ENCODE data around the gene RNASE13. TPM values are rescaled to one million over a fixed set of nuclear protein-coding genes. Genes with fewer than 3 reads are reported as not detected.
A peak's percentile ranks its signal among the peaks of the same experiment; 100 is the strongest.
"Not testable (repeated sequence)": the region's sequence is repeated elsewhere in the genome, so short reads cannot be mapped to it uniquely, and the experiment has no call there.

Gene RNASE13
- total RNA-seq, 2 donors from 2014 or later = not detected

DNA sequence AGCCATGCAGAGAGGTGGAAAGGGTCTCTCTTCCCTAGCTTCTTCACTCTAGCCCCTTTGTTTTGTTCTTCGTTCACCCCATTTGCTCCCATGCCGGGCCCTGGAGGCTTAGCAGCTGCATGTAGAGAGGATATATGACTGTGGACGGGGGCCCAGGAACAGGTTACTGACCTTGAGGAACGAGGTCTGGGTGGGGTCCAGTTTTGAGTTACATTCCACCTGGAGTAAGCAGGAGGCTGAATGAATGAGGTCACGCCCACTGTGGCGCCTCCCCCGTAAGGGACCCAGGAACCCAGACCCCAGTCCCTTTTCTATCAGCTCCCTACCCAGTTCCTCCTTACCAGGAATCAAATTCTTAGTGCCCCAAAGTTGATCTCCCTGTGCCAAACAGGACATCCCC lies 16.3 kb downstream of the RNASE13 start:
- no peak overlapping the region for H3K4me3 Mint-ChIP-seq
- no peaks in the 10 kb centered on the region for H3K9me3 ChIP-seq (ENCODE audit: control insufficient read depth, low read length, poor library complexity, severe bottlenecking)
- peaks cover 12% of the 10 kb centered on the region for H3K4me1 Mint-ChIP-seq
- H3K27me3 Mint-ChIP-seq = peaks cover 5% of the 10 kb centered on the region
- DNase-seq (no peak), ATAC-seq (no peak)
- H3K27ac Mint-ChIP-seq = no peak overlapping the region
- H3K36me3 Mint-ChIP-seq (ENCODE audit: low read depth) = peaks cover 6% of the 10 kb centered on the region

DNA sequence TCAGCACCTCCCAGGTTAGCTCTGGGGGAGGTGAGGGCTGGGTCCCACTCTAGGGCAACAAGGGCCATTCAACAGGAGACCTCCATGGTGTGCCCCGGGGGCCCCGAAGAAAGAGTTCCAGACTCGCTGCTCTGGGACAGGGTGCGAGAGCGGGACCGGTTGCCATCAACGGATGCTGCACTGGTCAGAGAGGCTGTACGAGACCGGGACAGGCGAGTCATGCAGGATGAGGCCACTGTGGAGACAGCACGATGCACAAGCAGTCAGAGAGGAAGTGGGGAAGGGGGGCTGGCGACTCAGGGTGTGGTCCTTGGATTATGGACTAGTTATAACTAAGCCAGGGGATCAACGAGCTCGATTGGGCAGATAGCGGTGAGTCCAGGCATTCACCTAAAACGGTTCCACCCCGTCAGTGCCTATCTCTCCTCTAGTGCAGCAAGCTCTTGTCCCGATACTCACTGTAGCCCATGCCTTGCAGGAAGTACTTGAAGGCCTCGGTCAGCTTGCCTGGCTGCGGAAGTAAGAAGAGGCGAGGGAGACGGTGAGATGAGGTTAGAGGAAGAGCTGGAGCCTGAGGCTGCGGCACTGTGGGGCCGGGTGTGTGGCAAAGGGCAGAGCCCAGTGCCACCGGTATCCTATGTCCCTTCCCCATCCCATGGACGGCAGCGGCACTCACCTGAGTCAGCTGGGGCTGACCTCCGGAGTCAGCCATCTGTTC lies 16.9 kb downstream of the RNASE13 start:
- no peaks in the 10 kb centered on the region for H3K9me3 ChIP-seq (ENCODE audit: control insufficient read depth, low read length, poor library complexity, severe bottlenecking)
- DNase-seq (no peak), ATAC-seq (no peak)
- H3K27ac Mint-ChIP-seq = no peak overlapping the region
- peaks cover 8% of the 10 kb centered on the region for H3K4me1 Mint-ChIP-seq
- H3K27me3 Mint-ChIP-seq = peaks cover 9% of the 10 kb centered on the region
- H3K36me3 Mint-ChIP-seq (ENCODE audit: low read depth) = peaks cover 4% of the 10 kb centered on the region
- no peak overlapping the region for H3K4me3 Mint-ChIP-seq

DNA sequence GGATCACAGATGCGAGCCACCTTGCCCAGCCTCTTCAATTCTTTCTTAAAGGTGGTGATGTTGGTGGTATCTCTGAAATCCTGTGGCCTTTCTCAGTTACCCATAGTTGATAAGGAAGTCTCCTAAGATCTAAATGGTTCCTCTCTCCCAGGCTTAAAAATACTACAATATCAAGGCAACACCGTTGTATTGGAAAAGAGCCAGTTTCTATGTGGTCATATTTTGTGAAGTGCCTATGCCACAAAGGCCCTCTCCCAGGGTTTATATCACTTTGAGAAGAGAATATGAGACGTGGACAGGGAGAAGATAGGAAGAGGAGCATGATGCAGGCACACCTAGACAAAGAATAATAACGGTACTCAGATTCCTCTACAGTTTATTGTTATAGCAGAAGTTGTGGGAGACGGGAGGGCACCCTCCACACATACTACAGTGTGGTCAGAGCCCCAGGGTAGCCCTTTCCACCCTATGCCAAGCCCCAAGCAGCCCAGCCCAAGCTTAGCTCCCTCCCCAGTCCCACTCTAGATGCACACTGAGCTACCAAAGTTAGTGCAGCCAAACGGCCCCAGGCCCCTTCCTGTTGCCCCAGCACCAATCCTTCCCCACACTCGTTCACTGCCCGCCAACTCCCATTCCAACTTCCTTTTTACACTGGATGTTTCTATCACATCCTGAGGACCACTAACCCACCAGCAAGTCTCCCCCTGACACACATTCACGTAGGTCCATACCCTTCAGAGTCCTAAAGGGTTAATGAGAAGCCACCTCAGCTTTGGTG lies 18.0 kb downstream of the RNASE13 start:
- DNase-seq (no peak), ATAC-seq (no peak)
- Mint-ChIP-seq H3K4me1 (peaks cover 2% of the 10 kb centered on the region), H3K4me3 (no peak overlapping the region), H3K27me3 (peaks cover 20% of the 10 kb centered on the region), H3K27ac (peak overlapping the region; percentile 32), H3K36me3 (ENCODE audit: low read depth) (peaks cover 4% of the 10 kb centered on the region)
- no peaks in the 10 kb centered on the region for H3K9me3 ChIP-seq (ENCODE audit: control insufficient read depth, low read length, poor library complexity, severe bottlenecking)

DNA sequence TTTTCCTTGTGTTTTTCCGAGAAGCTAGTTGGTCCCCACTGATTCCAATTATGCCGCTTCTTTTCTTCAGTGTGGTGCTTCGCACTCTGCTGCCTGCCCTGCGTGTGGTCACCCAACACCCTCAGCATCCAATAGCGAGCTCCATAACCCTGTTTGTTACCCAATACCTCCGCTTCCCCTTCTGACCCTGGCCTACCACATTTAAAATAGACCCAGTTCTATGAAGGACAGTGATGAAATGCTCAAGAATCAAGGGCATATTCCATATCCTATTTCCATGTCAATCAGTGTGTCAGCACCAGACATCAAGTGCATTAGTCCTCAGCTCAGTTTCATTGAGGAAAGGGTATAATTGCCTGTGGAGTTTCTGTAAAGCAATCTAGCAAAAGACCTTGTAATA lies 19.3 kb downstream of the RNASE13 start:
- Mint-ChIP-seq H3K4me3 (no peak overlapping the region), H3K27me3 (peaks cover 30% of the 10 kb centered on the region), H3K36me3 (ENCODE audit: low read depth) (peaks cover 4% of the 10 kb centered on the region), H3K4me1 (peaks cover 2% of the 10 kb centered on the region), H3K27ac (peak overlapping the region; percentile 59)
- no peaks in the 10 kb centered on the region for H3K9me3 ChIP-seq (ENCODE audit: control insufficient read depth, low read length, poor library complexity, severe bottlenecking)
- no peak for ATAC-seq
- DNase-seq = no peak

DNA sequence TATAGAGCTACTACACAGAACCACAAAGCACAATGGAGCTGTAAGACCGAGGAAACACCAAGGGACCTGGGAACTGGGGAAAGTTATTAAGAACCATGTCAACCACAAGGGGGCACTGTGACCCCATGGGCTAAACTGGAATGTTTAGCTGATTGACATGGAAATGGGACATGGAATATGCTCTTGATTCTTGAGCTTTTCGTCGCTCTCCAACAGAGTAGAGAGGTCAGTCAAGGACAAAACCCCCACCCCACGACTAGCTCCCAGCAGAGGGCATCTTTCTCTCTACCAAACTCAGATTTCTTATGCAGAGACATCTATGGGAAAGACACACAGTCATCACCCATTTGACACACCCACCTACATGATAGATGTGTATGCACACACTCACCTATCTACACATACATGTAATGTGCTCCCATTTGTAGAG lies 19.8 kb downstream of the RNASE13 start:
- H3K4me3 Mint-ChIP-seq = no peak overlapping the region
- H3K9me3 ChIP-seq (ENCODE audit: control insufficient read depth, low read length, poor library complexity, severe bottlenecking) = no peaks in the 10 kb centered on the region
- peak; percentile 63 to 73 (median 66) for DNase-seq
- H3K27ac Mint-ChIP-seq = peak overlapping the region; percentile 59
- H3K27me3 Mint-ChIP-seq = peaks cover 30% of the 10 kb centered on the region
- peak; percentile 85 for ATAC-seq
- peaks cover 4% of the 10 kb centered on the region for H3K36me3 Mint-ChIP-seq (ENCODE audit: low read depth)
- peaks cover 2% of the 10 kb centered on the region for H3K4me1 Mint-ChIP-seq

DNA sequence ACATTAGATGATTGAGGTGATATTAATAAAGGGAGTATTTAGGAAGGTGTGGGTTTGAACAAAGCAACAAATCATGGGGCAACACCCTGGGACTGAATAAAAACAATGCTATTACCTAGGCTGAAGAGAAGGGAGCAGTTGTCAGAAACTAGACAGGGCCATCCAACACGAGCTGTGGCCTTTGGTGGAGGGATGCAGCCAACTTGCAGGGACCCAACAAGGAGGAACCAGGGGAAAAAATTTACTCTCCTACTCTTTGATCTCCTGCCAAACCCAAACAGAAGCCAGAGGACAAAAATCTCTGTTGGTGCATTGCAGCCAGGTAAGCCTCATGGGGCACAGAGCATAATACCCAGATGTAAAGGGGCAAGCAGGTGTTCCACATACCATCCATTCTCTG lies 23.5 kb downstream of the RNASE13 start:
- Mint-ChIP-seq H3K27me3 (peaks cover 41% of the 10 kb centered on the region), H3K4me3 (no peak overlapping the region), H3K27ac (no peak overlapping the region), H3K4me1 (peaks cover 2% of the 10 kb centered on the region), H3K36me3 (ENCODE audit: low read depth) (no peaks in the 10 kb centered on the region)
- no peaks in the 10 kb centered on the region for H3K9me3 ChIP-seq (ENCODE audit: control insufficient read depth, low read length, poor library complexity, severe bottlenecking)
- DNase-seq = no peak
- no peak for ATAC-seq

DNA sequence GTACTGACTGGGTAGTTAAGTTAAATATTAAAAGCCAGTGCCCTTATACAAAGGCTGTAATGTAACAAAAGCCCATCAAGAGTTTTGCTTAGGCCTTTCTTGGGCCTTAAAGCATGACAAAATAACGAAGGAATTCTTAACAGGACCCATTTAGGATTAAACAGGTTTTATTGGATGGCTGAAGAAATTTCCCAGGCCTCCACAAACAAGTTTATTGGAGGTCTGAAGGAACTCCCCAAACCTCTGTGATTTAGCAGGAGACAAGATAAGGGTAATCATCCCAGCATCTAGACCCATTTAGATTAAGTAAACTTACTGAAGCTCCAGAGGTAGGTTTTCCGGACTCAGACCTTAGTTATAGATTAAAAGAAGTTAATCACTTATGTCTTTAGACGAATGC lies 24.9 kb downstream of the RNASE13 start:
- not testable (repeated sequence) for ATAC-seq; H3K9me3 ChIP-seq (ENCODE audit: control insufficient read depth, low read length, poor library complexity, severe bottlenecking); H3K4me3 Mint-ChIP-seq; H3K27ac Mint-ChIP-seq; DNase-seq; H3K36me3 Mint-ChIP-seq (ENCODE audit: low read depth); H3K4me1 Mint-ChIP-seq
- H3K27me3 Mint-ChIP-seq = peaks cover 42% of the 10 kb centered on the region

DNA sequence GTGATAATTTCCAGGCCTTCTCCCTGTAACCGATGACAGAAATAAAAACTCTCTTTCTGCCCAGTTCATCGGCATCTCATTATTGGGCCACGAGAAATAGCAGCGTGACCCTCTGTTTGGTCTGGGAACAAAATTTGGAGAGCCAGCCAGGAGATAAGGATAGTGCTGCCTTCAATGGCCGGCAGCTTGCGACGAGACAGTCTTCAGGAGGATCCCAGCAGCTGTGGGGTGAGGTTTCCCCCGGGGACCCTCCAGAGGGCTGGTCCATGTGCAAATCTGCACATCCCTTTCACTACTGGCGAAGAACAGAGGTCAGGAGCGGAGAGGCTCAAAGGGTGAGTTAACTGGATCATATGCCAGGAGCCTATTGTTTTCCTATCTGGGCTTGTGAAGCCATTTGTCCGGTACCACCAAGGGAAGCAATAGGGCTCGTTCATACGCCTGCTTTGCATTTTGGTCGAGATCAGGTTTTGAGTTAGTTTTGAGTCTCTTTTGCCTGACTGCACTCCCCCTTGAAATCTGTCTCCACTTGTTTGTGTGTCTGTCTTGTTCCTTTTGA lies 30.7 kb downstream of the RNASE13 start:
- no peak overlapping the region for H3K27ac Mint-ChIP-seq
- no peaks in the 10 kb centered on the region for H3K9me3 ChIP-seq (ENCODE audit: control insufficient read depth, low read length, poor library complexity, severe bottlenecking)
- peaks cover 5% of the 10 kb centered on the region for H3K27me3 Mint-ChIP-seq
- no peaks in the 10 kb centered on the region for H3K36me3 Mint-ChIP-seq (ENCODE audit: low read depth)
- DNase-seq (no peak), ATAC-seq (no peak)
- no peak overlapping the region for H3K4me3 Mint-ChIP-seq
- peaks cover 5% of the 10 kb centered on the region for H3K4me1 Mint-ChIP-seq

DNA sequence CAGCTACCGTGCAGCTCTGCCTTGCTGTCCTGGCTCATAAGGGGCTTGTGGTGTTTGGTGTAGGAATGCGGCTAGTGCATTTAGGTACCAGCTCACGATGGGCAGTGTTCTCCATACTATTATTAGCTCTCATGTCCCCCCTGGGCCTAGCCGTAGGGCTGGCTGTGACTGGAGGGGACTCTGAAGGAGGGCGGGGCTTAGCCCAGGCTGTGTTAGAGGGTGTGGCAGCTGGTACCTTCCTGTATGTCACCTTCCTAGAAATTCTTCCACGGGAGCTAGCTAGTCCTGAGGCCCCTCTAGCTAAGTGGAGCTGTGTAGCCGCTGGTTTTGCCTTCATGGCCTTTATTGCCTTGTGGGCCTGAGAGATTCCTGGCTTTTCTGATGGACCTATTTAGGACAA lies 33.4 kb downstream of the RNASE13 start:
- H3K4me3 Mint-ChIP-seq = no peak overlapping the region
- H3K36me3 Mint-ChIP-seq (ENCODE audit: low read depth) = no peaks in the 10 kb centered on the region
- peaks cover 12% of the 10 kb centered on the region for H3K4me1 Mint-ChIP-seq
- ATAC-seq (no peak), DNase-seq (no peak)
- peak overlapping the region; percentile 60 for H3K27ac Mint-ChIP-seq
- no peaks in the 10 kb centered on the region for H3K9me3 ChIP-seq (ENCODE audit: control insufficient read depth, low read length, poor library complexity, severe bottlenecking)
- H3K27me3 Mint-ChIP-seq = peaks cover 2% of the 10 kb centered on the region

DNA sequence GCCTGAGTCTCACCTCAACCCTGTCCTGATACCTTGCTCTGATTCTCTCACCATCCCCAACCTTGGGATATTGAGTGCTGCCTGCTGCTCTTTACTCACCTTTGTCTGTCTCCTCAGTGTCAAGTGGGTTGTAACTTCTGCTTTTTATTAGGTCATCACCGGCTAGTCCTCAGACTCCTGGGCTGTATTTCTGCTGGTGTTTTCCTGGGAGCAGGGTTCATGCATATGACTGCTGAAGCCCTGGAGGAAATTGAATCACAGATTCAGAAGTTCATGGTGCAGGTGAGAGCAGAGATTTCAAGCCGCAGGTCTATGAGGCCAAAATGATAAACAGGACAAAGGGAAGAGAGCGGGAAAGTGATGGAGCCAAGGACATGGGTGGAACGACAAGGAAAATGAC lies 35.0 kb downstream of the RNASE13 start:
- peaks cover 23% of the 10 kb centered on the region for H3K4me1 Mint-ChIP-seq
- H3K27ac Mint-ChIP-seq = no peak overlapping the region
- H3K9me3 ChIP-seq (ENCODE audit: control insufficient read depth, low read length, poor library complexity, severe bottlenecking) = no peaks in the 10 kb centered on the region
- H3K27me3 Mint-ChIP-seq = no peaks in the 10 kb centered on the region
- H3K4me3 Mint-ChIP-seq = no peak overlapping the region
- H3K36me3 Mint-ChIP-seq (ENCODE audit: low read depth) = peaks cover 7% of the 10 kb centered on the region
- DNase-seq (no peak), ATAC-seq (no peak)

DNA sequence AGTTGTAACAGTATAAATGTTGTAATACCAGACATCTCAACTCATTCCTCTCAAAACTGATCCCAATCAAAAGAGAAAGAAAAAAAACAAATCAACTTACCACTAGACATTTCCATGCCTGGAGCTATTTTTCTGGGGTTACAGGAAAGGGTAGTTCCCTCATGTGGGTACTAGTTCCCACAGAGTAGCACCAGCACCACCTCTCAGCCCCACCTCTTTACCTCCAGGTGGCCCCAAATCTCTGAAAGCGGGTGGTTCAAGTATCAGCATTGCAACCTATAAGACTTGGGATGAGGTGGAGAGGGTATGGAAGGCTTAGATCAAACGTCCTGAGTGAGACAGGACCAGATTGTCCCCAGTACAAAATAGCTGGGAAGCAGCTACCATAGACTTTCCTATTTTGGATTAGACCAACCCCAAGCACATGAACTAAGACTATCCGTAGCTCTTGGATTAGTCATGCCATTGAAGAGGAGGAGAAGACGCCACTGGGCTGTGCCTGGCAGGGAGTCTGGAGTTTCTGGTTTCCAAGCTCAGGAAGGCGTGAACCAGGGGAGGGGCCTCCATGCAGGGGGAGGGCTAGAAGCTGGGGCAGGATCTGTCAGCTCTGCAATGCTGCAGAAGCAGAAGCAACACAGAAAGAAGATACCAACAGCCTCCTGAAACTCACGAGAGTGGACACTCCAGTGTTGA lies 35.8 kb downstream of the RNASE13 start, which contains the start of gene SLC39A2:
SLC39A2 (plus strand) TSS at position 620 of the 693 bp plus-strand sequence. CDS start 154 bp downstream, outside the sequence.
- no peaks in the 10 kb centered on the region for H3K27me3 Mint-ChIP-seq
- ATAC-seq = no peak
- no peak within 1 kb of the TSS for H3K27ac Mint-ChIP-seq
- H3K4me1 Mint-ChIP-seq = peaks cover 25% of the 10 kb centered on the region
- H3K36me3 Mint-ChIP-seq (ENCODE audit: low read depth) = peaks cover 9% of the 10 kb centered on the region
- DNase-seq = no peak
- no peak within 1 kb of the TSS for H3K4me3 Mint-ChIP-seq
- no peaks in the 10 kb centered on the region for H3K9me3 ChIP-seq (ENCODE audit: control insufficient read depth, low read length, poor library complexity, severe bottlenecking)

DNA sequence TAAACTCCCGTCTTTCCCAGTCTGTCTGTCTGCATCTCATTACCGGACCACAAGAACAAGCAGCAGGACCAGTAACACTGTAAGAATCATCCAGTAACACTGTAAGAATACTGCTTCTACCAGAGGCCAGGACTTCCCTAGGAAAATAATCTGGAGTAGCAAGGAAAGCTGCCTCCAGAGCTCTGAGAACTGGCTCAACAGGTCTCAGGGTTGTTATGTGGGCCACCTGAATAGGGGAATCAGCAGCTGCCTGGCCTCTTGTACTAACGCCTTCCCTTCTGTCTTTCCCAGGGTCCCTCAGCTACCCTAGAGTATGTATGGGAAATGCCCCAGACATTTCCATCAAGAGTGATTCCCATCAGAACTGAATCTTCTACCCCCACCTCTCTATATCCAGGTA lies 36.5 kb downstream of the RNASE13 start:
- DNase-seq = no peak
- no peak for ATAC-seq
- Mint-ChIP-seq H3K27ac (no peak overlapping the region), H3K27me3 (no peaks in the 10 kb centered on the region), H3K36me3 (ENCODE audit: low read depth) (peaks cover 9% of the 10 kb centered on the region), H3K4me1 (peaks cover 26% of the 10 kb centered on the region), H3K4me3 (no peak overlapping the region)
- no peaks in the 10 kb centered on the region for H3K9me3 ChIP-seq (ENCODE audit: control insufficient read depth, low read length, poor library complexity, severe bottlenecking)

DNA sequence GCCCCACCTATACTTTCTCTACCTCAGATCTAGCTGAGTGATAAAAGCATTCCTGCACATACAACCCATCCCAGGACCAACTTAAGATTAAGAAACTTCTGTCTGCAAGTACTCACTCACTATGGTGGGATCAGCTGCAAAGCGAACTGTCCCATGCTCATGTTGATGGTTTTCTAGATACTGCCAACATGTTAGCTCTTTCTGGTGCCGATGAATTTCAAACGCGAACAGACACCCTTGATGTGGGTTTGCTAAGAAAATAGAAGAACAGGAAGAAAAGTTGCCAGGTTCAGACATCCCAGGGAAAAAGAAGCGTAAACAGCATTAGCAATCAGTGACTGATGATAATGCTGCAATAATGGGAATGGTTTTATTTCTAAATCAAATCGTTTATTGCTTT lies 37.0 kb downstream of the RNASE13 start:
- no peak overlapping the region for H3K27ac Mint-ChIP-seq
- no peak overlapping the region for H3K4me3 Mint-ChIP-seq
- H3K36me3 Mint-ChIP-seq (ENCODE audit: low read depth) = peaks cover 9% of the 10 kb centered on the region

More for the DNA sequence above, 37.0 kb downstream of the RNASE13 start:
- H3K27me3 Mint-ChIP-seq = no peaks in the 10 kb centered on the region
- H3K9me3 ChIP-seq (ENCODE audit: control insufficient read depth, low read length, poor library complexity, severe bottlenecking) = no peaks in the 10 kb centered on the region
- H3K4me1 Mint-ChIP-seq = peaks cover 27% of the 10 kb centered on the region
- DNase-seq (no peak), ATAC-seq (no peak)

Measured in T-helper 17 cell (primary cell).